K562 (cell line): ENCODE measurements around the gene PNMT. TPM values are rescaled to one million over a fixed set of nuclear protein-coding genes. Genes with fewer than 3 reads are reported as not detected.

Source experiments
- ARHGAP35 ChIP-seq: fragments of 450-650 bp; IDR thresholded peaks from 2 replicates; pipeline ENCODE4 v1.6.1; 2018; ENCODE audit not compliant: partially characterized antibody
- BHLHE40 ChIP-seq: IDR thresholded peaks from 2 replicates; pipeline ENCODE4 v1.6.1; 2011; ENCODE audit warnings: low read length, improper control_type of control experiment
- CBFA2T2 ChIP-seq: fragments of 450-650 bp; conservative IDR thresholded peaks from 2 replicates; pipeline ENCODE4 v1.6.1; 2017; ENCODE audit warnings: mild to moderate bottlenecking
- GTF2F1 ChIP-seq: IDR thresholded peaks from 2 replicates; pipeline ENCODE4 v1.6.1; 2011; ENCODE audit warnings: low read depth, low read length, improper control_type of control experiment
- L3MBTL2 ChIP-seq: fragments of 450-650 bp; IDR thresholded peaks from 2 replicates; pipeline ENCODE4 v1.6.1; 2016; ENCODE audit warnings: mild to moderate bottlenecking, moderate library complexity
- MECOM ChIP-seq: fragments of 250-450 bp; sonication (Bioruptor Pico); IDR thresholded peaks from 2 replicates; pipeline ENCODE4 v1.8.0; 2022; ENCODE audit warnings: inconsistent platforms
- NFE2 ChIP-seq: IDR thresholded peaks from 2 replicates; pipeline ENCODE4 v1.6.1; 2014; ENCODE audit warnings: antibody characterized with exemption, low read depth
- NFIX ChIP-seq: fragments of 250-450 bp; sonication (Bioruptor Pico); IDR thresholded peaks from 2 replicates; pipeline ENCODE4 v1.4.0; 2020; ENCODE audit warnings: low read depth, mild to moderate bottlenecking, moderate library complexity
- OTX1 ChIP-seq: fragments of 450-650 bp; formaldehyde crosslinking; IDR thresholded peaks from 2 replicates; pipeline ENCODE4 v1.4.0; 2022; ENCODE audit warnings: mild to moderate bottlenecking
- PHB ChIP-seq: fragments of 250-450 bp; sonication (Bioruptor Pico); IDR thresholded peaks from 2 replicates; pipeline ENCODE4 v1.5.0; 2021
- PHTF2 ChIP-seq: fragments of 250-450 bp; sonication (Bioruptor Pico); IDR thresholded peaks from 2 replicates; pipeline ENCODE4 v1.5.0; 2021; ENCODE audit warnings: mild to moderate bottlenecking
- PML ChIP-seq: IDR thresholded peaks from 2 replicates; pipeline ENCODE4 v1.6.1; 2012; ENCODE audit warnings: low read length, inconsistent platforms
- RBBP5 ChIP-seq: fragments of 200-600 bp; sonication (generic); IDR thresholded peaks from 2 replicates; pipeline ENCODE4 v1.6.1; 2012; ENCODE audit warnings: borderline replicate concordance, mild to moderate bottlenecking, low read length, control low read depth, inconsistent platforms; ENCODE audit not compliant: insufficient read depth, poor library complexity, severe bottlenecking
- SMARCB1 ChIP-seq: IDR thresholded peaks from 2 replicates; pipeline ENCODE4 v1.6.1; 2011; ENCODE audit warnings: improper control_type of control experiment, low read depth; ENCODE audit not compliant: insufficient read length
- SPI1 ChIP-seq: IDR thresholded peaks from 2 replicates; pipeline ENCODE4 v1.6.1; 2011; ENCODE audit warnings: low read depth, low read length, control low read depth, borderline replicate concordance
- UBTF ChIP-seq, 2 experiments: IDR thresholded peaks; 2 replicates each; pipeline ENCODE4 v1.6.1; 2012; ENCODE audit warnings: improper control_type of control experiment in 2 of 2, low read depth in 2 of 2, low read length in 2 of 2, borderline replicate concordance in 1 of 2
- ZBTB9 ChIP-seq: fragments of 450-650 bp; formaldehyde crosslinking; IDR thresholded peaks from 2 replicates; pipeline ENCODE4 v1.4.0; 2020; ENCODE audit warnings: mild to moderate bottlenecking, moderate library complexity
- ZHX1 ChIP-seq: fragments of 150-350 bp; conservative IDR thresholded peaks from 2 replicates; pipeline ENCODE4 v1.6.1; 2014; ENCODE audit warnings: low read length
- ZNF124 ChIP-seq: sonication (generic); formaldehyde crosslinking; IDR thresholded peaks from 2 replicates; pipeline ENCODE4 v1.8.1; 2022; ENCODE audit warnings: missing genetic modification reagents
- ZNF175 ChIP-seq: fragments of 200-800 bp; sonication (Bioruptor generic); IDR thresholded peaks from 2 replicates; pipeline ENCODE4 v1.6.1; 2016; ENCODE audit warnings: low read depth, mild to moderate bottlenecking, missing genetic modification characterization, missing compliant biosample characterization
- ZNF217 ChIP-seq: sonication (generic); formaldehyde crosslinking; IDR thresholded peaks from 2 replicates; pipeline ENCODE4 v1.8.0; 2022; ENCODE audit warnings: mild to moderate bottlenecking, missing genetic modification reagents
- ZNF445 ChIP-seq: fragments of 250-450 bp; sonication (Bioruptor Pico); IDR thresholded peaks from 2 replicates; pipeline ENCODE4 v1.4.0; 2020; ENCODE audit warnings: low read depth, mild to moderate bottlenecking, moderate library complexity
- polyA plus RNA-seq, 8 experiments: library from polyadenylated mRNA; depleted of rRNA in 4 of 8; stranded (reverse) in 5 of 8; unstranded in 3 of 8; fragments of >200 nt; fragmentation: Nextera tagmentation in 2 of 8; fragmentation: Illumina TruSeq in 1 of 8; extraction: Ambion mirVana in 2 of 8; extraction: Trizol in 1 of 8; gene quantifications; 2 replicates each; pipeline versions ENCODE4 v1.2.1 to v1.2.3, GENCODE V29; 2011 to 2014; ENCODE audit warnings: inconsistent platforms in 1 of 8, missing spikeins in 1 of 8
- total RNA-seq, 7 experiments: library from RNA; depleted of rRNA in 6 of 7; stranded (reverse); fragments of >200 nt in 6 of 7; fragmentation: Illumina TruSeq in 2 of 7; extraction: Trizol in 2 of 7; gene quantifications; 2 replicates each; pipeline versions ENCODE4 v1.2.1 to v1.2.3, GENCODE V29; 2011 to 2021; ENCODE audit warnings: low replicate concordance in 1 of 7

Gene PNMT
- total and polyA plus RNA-seq, 9 of the 15 experiments (the other 6 are each of a cell fraction or from before 2014, with no cell fraction given): 0.55 to 18.1 (median 5.8) TPM

GRCh38 chr17:39667262-39667944 lies 850 bp upstream of the PNMT start (continued):
- TF ChIP-seq ZBTB9 (no peak), L3MBTL2 (0 out of 2 replicates have a peak, but pooled peaks have one; percentile 35), PHB (CRISPR knock-in tag) (no peak), SPI1 (no peak), ZNF217 (no peak), PHTF2 (CRISPR knock-in tag) (no peak), ARHGAP35 (no peak), CBFA2T2 (peak; percentile 67), SMARCB1 (no peak), UBTF (IDR thresholded peaks at IDR 0.05; ENCODE audit: borderline replicate concordance in 1 of 2, low read depth in 2 of 2, low read length in 2 of 2) (peak; percentile 80 to 89; a peak in 3 of 4 replicates), ZNF445 (CRISPR knock-in tag) (no peak), ZHX1 (no peak), ZNF175 (CRISPR knock-in tag) (no peak), NFE2 (no peak), OTX1 (CRISPR knock-in tag) (0 out of 2 replicates have a peak, but pooled peaks have one; percentile 6), MECOM (CRISPR knock-in tag) (no peak), PML (no peak), ZNF124 (CRISPR knock-in tag) (no peak), GTF2F1 (no peak), RBBP5 (peak; percentile 34), NFIX (no peak), BHLHE40 (no peak)
